GDM1 (cell line): Measurements from ENCODE around the gene NAA10.

Experiments
- DNase-seq: peaks from one replicate; lab custom pipeline; 2025; lab: John Stamatoyannopoulos, UW

Gene NAA10

GRCh38 chrX:153948847-153949805 lies 14.3 kb upstream of the NAA10 start:
- peak; percentile 62 for DNase-seq

GRCh38 chrX:153948002-153948466 lies 13.2 kb upstream of the NAA10 start:
- DNase-seq, result no peak

- DNase-seq, result peak; percentile 73
Observed at GRCh38 chrX:153947009-153947769, 12.4 kb upstream of the NAA10 start.

- no peak for DNase-seq
Observed at GRCh38 chrX:153945956-153946943, 11.4 kb upstream of the NAA10 start.

GRCh38 chrX:153944800-153945150 lies 9.9 kb upstream of the NAA10 start:
- no peak for DNase-seq

- no peak for DNase-seq
Observed at GRCh38 chrX:153944140-153944799, 9.4 kb upstream of the NAA10 start, which contains the start of gene RENBP. TSS of gene RENBP (minus strand) at chrX:153944643. CDS start at chrX:153944610, 33 bp downstream.

GRCh38 chrX:153941336-153942252 lies 6.8 kb upstream of the NAA10 start:
- peak; percentile 95 for DNase-seq

GRCh38 chrX:153939573-153939972 lies 4.7 kb upstream of the NAA10 start:
- DNase-seq, result no peak

GRCh38 chrX:153938226-153938786 lies 3.5 kb upstream of the NAA10 start:
- DNase-seq, result no peak

GRCh38 chrX:153937056-153937455 lies 2.2 kb upstream of the NAA10 start:
- no peak for DNase-seq

- no peak for DNase-seq
Observed at GRCh38 chrX:153935326-153935851, 552 bp upstream of the NAA10 start.

- DNase-seq, result no peak
Observed at GRCh38 chrX:153934148-153934761, 582 bp downstream of the NAA10 start.

GRCh38 chrX:153933748-153934147 lies 1.1 kb downstream of the NAA10 start:
- no peak for DNase-seq

GRCh38 chrX:153932220-153932915 lies 2.5 kb downstream of the NAA10 start:
- DNase-seq, result no peak

GRCh38 chrX:153931748-153932147 lies 3.1 kb downstream of the NAA10 start:
- DNase-seq, result no peak

GRCh38 chrX:153931151-153931550 lies 3.7 kb downstream of the NAA10 start:
- DNase-seq, result no peak

- DNase-seq, result no peak
Observed at GRCh38 chrX:153930011-153930910, 4.6 kb downstream of the NAA10 start.
